Raji (cell line): ENCODE data around the gene PDLIM3.

ENCODE experiments used
- POLR2A ChIP-seq: IDR thresholded peaks from 2 replicates; pipeline ENCODE4 v1.6.1; 2011; ENCODE audit warnings: low read depth, low read length, control low read depth; ENCODE audit not compliant: insufficient read depth

The PDLIM3 gene, protein sequence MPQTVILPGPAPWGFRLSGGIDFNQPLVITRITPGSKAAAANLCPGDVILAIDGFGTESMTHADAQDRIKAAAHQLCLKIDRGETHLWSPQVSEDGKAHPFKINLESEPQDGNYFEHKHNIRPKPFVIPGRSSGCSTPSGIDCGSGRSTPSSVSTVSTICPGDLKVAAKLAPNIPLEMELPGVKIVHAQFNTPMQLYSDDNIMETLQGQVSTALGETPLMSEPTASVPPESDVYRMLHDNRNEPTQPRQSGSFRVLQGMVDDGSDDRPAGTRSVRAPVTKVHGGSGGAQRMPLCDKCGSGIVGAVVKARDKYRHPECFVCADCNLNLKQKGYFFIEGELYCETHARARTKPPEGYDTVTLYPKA

DNA sequence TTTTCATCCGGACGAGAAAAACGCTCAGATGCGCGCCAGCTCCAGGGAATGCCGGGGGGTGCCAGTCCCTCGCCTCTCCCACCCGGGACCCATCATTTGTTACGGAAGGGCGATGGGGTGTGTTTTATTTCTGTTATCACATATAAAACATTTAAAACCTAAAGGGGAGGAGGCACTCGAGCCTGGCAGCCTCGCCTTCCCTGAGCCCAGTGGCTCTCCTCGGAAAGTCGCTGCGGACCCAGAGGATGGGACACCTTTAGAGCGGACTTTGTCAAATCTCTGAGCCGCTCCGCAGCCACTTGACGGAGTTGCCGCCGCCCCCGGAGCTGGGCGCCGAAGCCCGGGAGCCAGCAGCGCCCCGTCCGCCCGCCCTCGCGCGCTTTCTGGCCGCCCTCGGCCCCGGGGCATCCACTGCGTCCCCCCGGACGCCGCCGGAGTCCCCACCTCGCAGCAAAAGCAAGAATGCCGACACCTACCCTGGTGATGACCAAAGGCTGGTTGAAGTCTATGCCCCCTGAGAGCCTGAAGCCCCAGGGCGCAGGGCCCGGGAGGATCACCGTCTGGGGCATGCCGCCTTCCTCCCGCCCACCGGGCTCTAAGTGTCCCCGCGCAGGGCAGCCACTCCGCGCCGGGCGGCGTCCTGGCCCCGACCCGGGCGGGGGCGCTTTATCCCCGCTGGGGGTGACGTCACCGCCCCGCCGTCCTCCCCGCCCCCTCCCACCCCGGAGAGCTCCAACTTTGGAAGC, at the start of gene PDLIM3:
TSS of gene PDLIM3 (minus strand) at position 642 of the 746 bp plus-strand sequence. CDS start at position 569, 73 bp downstream.
- no peak for TF ChIP-seq POLR2A

DNA sequence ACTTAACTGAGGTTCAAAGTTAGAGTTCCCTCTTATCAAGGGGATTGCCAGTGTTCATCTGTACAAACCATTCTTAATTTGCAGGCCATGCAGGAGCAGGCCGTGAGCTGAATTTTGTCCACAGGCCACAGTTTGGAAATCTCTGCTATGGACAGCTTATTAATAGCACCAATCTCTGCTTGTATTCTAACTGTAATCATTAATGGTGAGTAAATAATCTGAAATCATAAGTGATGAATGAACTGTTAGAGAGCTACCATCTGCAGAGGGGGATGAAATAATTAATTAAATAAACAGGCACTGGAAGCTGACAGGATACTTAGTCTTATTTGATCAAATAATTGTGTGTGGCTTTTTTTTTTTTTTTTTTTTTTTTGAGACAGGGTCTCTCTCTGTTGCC, 48.5 kb upstream of the PDLIM3 start:
- no peak for TF ChIP-seq POLR2A

DNA sequence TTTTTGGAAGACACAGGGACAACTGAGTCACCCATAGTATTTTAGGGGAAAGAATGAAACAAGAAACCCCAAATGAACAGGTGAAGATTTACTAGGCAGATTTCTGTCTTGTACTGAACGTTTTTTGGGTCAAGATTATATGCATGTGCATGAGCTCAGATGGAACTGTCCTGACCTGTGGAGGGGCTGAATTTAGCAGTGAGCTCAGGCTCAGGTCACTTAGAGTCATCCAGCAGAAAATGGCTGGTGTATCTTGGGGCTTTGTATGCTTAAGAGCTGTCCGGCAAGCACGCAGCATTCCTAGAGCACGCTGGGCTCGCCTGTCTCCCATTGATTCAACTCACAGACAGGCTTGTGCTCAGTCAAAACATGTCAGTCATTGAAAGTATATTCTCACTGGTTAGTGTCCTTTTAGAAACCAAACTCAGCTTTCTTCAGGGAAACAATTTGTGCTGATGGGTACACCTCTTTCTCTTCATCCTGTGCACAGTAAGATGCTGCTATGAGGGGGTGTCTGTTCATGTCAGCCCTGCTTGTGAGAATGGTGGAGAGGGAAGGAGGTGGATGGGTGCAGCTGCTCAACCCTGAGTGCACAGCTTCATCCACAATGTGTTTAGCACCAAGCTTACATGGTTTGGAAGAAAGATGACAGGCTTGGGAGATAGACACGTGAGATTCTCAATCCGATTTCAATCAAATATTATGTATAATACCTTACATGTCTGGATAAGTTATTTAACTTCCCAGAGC, 47.5 kb upstream of the PDLIM3 start:
- no peak for TF ChIP-seq POLR2A

DNA sequence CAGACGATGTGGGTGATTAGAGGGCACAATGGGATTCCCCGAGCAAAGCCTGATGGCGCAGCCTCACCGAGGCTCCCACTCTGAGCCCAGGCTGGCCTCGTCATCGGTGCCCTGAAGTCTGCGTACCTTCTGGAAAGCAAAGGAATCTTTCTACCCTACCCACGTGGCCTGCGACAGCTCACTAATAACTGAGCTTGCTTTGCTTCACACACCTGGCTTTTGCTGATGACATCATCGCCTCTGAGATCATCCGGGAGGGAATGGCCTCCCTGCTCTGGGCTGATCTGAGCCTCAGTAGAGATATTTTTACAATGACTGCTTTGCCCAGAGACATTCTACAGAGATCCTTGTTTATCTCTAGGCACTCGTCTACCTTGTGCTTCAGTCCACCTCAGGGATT, 45.4 kb upstream of the PDLIM3 start:
- no peak for TF ChIP-seq POLR2A

DNA sequence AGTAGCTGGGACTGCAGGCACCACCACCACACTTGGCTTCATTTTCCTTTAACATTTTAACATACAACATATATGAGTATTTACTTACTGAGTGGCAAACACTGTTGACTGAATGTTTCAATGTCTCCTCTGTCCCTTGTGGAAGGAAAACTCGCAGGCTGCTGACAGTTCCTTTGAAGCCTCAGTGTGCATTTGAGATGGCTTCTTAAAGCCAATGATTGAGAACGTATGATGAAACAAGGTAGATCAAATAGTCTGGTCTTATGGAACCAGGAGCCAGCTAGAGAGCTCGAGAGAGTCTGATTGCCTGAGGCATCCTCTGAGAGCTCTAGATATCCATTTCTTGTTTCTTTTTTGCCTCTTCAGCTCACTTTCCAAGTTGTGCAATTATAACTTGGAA, 43.0 kb upstream of the PDLIM3 start:
- TF ChIP-seq POLR2A = no peak

DNA sequence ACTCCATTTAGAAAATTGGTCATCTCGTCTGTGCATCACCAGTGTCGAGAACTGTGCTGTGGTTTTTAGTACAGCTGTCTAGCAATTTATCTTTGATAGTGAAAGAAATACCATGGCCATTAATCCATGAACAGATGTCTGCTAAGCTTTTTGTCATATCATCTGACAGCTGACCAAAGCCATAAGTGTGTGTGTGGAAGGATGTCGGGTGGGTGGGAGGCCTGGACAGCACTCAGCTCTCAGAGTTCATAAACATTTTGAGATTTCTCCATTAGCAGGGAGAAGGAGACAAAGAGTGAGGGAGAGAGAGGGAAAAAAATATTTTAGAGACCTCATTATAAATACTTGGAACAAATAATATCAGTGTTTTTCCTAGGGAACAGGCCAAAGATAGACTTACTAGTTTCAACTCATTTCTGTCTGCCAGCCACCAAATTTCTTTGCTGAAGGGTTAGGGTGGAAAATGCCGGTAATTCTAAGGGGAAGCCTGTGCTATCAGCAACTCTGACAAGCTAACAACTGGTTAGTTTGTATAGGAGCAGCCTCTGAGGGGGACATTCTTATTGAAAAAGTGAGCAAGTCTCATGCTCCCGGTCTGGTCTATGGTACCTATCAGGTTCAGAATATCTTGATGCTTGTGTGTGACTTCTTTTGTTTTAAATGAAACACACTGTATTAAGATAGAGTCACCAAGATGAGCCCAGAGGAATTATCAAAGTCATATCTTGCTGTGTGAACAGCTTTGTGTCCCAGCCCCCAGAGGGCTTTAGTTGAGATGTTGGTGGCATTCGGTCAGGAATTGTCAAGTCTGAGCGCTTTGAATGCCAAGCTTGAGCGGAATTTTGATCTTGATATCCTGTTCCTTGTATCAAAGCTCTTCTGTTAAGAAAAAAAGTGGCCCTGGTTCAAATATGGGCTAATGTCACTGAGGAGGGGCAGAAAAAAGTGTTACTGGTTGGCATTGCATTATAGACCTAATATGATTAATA, 41.9 kb upstream of the PDLIM3 start:
- no peak for TF ChIP-seq POLR2A

DNA sequence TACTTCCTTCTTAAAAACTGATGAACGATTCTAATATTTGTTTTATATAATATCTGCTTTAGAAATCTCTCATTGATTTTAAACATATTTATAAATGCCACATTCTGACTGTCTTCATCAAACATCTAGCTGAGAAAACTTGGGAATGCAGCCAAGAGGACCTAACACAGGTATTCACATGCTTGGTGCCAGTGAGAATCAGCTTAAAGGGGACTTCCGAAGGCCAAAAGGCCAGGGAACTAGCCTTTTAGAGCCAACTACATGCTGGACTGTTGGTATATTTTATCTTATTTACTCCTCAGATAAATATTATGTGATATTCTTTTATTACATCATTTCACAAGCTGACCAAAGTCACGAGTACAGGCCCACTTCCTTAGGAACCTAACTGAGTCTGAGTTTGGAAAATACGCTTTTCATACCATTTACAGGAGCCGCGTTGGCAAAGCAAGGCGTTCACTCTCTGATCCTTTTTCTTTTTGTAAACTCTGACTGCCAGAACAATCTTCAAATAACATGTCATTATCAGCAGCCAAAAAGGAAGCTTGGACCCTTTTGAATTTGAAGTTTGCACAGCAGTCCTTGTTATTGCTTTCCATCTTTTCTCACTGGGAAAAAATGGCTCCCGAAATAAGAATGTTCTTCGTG, 41.1 kb upstream of the PDLIM3 start:
- no peak for TF ChIP-seq POLR2A

DNA sequence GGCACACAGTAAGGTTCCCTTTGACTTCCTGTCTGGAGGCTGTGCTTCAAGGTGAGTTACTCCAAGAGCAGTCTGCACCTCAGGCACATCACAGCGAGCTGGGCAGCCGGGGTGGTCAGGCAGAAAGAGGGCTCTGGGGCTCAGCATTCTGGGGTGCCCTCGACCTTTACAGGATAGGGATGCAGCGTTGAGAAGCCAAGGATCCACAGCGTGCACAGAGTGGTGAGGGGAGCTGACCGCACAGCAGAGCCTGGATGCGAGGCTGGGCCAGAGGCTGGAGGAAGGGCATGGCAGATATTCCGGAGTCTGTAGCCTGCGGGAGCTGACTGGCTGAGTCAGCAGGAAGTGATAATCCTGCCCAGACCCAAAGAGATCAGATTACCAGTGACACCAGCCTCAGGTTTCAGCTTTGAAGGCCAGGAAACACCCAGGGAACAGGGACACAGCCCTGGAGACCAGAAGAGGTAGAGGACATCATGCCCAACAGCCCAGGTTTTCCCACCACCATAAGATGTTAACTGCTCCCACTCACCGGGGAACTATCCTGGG, 38.4 kb upstream of the PDLIM3 start:
- TF ChIP-seq POLR2A = no peak

DNA sequence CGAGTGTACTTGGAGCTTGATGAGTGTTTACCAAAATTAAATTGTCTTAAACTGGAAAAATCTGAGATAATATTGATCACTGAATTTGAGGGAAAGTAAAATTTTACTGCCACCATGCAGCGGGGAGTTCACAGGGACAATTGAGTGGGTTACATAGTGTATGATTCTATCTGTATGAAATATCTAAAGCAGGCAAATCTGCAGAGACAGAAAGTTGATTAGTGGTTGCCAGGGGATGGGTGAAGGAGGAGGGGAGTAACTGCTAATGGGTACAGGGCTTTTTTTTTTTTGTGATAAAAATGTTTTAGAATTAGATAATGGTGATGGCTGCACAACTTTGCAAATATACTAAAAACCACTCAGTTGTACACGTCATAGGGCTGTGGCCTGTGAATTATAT, 35.4 kb upstream of the PDLIM3 start:
- TF ChIP-seq POLR2A = no peak

DNA sequence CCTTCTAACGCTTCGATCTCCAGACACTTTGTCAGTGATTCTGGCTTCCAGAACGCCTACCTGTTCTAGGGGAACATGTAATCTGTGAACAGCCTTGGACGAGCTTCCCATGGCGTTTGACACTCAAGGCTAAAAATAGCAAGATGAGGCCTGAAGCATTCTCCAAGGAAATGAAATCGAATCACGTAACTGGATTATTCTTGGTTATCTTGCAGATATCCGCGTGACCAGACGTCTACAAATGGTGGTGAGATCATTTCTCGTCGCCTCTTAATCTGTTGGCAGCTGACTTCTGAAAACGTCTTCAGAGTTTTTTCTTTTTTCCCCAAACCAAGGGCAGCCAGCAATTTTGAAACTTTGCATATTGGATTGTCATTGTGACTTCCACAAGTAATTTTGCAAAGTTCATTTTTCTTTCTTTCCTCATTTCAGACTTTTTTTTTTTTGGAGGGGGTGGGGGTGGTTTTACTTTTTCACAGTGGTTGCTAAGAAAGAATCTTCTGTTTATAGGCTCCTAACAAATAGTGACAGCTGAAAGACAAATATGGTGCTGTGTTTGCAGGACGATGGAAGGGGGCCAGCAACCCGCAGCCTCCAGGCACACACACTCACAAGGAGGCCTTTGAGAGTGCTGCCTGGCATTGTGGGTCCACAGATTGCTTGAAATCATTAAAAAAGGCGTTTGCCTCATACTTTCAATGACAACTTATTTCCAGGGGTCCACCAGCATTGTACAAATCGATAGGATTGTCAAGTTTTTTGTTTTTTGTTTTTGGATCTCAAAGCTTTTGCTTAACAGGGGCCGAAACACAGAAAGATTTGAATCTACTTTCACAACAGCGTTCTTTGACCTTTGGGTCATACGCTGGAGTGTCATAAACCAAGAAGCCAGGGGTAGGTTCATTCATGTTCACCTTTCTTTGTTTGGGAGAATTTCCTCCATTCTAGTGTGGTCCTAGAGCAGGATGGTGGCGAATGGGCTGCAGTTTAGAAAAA, 32.4 kb upstream of the PDLIM3 start:
- no peak for TF ChIP-seq POLR2A

DNA sequence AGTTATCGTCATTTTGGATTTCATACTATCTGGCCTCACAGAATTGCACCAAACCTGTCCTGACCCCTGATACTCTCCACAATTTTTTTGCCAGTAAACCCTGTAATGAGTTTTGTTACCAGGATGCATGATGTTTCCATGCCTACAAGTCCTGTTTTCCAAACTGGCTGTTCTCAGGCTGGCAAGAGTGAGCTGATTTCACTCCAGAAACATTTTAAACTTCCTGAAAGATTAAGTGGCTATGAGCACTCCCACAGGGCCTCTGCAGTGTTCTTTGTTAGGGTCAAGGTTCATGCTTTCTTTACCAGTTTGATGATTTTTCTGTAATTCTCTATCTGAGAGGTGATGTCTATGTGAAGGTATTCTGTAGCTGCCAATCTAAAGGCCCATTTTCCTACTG, 31.7 kb upstream of the PDLIM3 start:
- no peak for TF ChIP-seq POLR2A

DNA sequence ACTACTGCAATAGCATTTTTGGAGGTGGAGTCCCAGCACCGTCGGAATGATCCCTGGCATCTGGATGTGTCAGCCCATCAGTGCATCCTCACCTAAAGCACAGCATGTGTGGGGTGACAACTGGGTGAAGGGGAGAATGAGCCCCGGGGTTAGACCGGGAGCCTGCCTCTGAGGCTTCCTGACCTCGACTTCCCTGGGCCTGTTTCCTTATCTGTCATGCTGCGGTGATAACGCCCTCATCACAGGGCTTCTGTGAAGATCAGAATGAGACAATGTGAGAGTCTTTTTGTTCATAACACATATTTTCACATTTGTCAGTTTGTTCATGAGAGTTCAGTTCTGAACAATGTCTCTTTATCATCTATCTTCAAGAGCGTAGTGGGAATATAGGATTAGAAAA, 31.1 kb upstream of the PDLIM3 start:
- no peak for TF ChIP-seq POLR2A

DNA sequence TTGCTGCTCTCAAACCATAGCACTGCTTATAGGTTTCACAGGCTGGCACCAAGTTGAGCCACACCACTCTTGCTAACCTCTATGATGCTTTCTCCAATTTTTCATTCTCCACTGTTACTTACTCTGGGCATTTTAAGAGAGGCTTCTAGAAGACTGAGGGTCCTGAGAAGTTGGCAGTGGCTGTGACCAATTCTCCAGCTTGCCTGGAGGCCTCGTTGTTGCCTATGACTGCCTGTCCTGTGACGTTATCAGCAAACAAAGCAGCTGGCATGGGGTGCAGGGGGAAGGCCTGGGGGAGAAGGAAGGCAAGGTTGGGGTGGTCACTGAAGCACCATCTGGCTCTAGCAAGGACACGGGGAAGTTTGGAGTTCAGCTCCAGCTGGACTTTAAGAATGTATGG, 30.4 kb upstream of the PDLIM3 start:
- no peak for TF ChIP-seq POLR2A
